Caco-2 (cell line): ENCODE data around the gene ZNF80. TPM values are rescaled to one million over a fixed set of nuclear protein-coding genes. Genes with fewer than 3 reads are reported as not detected.

ENCODE experiments used
- BruUV-seq: library from RNA; stranded (reverse); fragments of 400-500 nt; replicated peaks from 2 replicates; lab custom pipeline; 2021; lab: Mats Ljungman, UMichigan
- CTCF ChIA-PET: fragments of 300-600 bp; sonication (Branson Sonifier 250); formaldehyde crosslinking; loops from one replicate; lab custom pipeline; 2022; ENCODE audit warnings: antibody characterized with exemption; lab: Charles Lee
- POLR2A ChIA-PET: fragments of 300-600 bp; sonication (Branson Sonifier 250); formaldehyde crosslinking; loops from one replicate; lab custom pipeline; 2022; ENCODE audit warnings: antibody characterized with exemption; lab: Charles Lee
- DNase-seq, 2 experiments: peaks; one replicate each; pipeline versions ENCODE4 v3.0.0 to v3.0.0-alpha.2; 2020 to 2022
- H3K27me3 ChIP-seq: replicated peaks from 2 replicates; pipeline ENCODE4 v1.6.0; 2011; ENCODE audit warnings: low read length; ENCODE audit not compliant: control insufficient read depth, insufficient read depth
- H3K36me3 ChIP-seq: 2 replicates; pipeline ENCODE4 v1.5.1; 2011; ENCODE audit warnings: low read length; ENCODE audit not compliant: control insufficient read depth, insufficient read depth
- H3K4me1 ChIP-seq: fragments of 250-450 bp; sonication (Bioruptor Pico); 2 replicates; pipeline ENCODE4 v1.5.1; 2020; ENCODE audit warnings: mild to moderate bottlenecking
- H3K4me3 ChIP-seq: 2 replicates; pipeline ENCODE4 v1.5.1; 2011; ENCODE audit warnings: low read depth, mild to moderate bottlenecking, control low read depth, low read length
- H3K9me3 ChIP-seq: fragments of 250-450 bp; sonication (Bioruptor Pico); 2 replicates; pipeline ENCODE4 v1.5.1; 2020; ENCODE audit warnings: mild to moderate bottlenecking, moderate library complexity
- H3K27ac Mint-ChIP-seq: one replicate; pipeline ENCODE4 v1.8.0; 2022; ENCODE audit warnings: mixed read lengths; ENCODE audit not compliant: unreplicated experiment
- H3K27me3 Mint-ChIP-seq: one replicate; pipeline ENCODE4 v1.8.0; 2022; ENCODE audit warnings: mixed read lengths; ENCODE audit not compliant: insufficient read depth, unreplicated experiment
- H3K36me3 Mint-ChIP-seq: one replicate; pipeline ENCODE4 v1.8.0; 2022; ENCODE audit warnings: mild to moderate bottlenecking, mixed read lengths; ENCODE audit not compliant: insufficient read depth, unreplicated experiment
- H3K4me1 Mint-ChIP-seq: one replicate; pipeline ENCODE4 v1.8.0; 2022; ENCODE audit warnings: low read depth, mixed read lengths; ENCODE audit not compliant: unreplicated experiment
- H3K4me3 Mint-ChIP-seq: one replicate; pipeline ENCODE4 v1.8.0; 2022; ENCODE audit warnings: mild to moderate bottlenecking, moderate library complexity, mixed read lengths; ENCODE audit not compliant: unreplicated experiment
- H3K9me3 Mint-ChIP-seq: one replicate; pipeline ENCODE4 v1.8.0; 2022; ENCODE audit warnings: mixed read lengths; ENCODE audit not compliant: unreplicated experiment
- CTCF ChIP-seq, 2 experiments: fragments of 200-600 bp in 1 of 2; IDR thresholded peaks; 1 replicate in 1 of 2; 2 replicates in 1 of 2; pipeline versions ENCODE4 v1.5.1 to v1.8.0; 2011 to 2022; ENCODE audit warnings: antibody characterized with exemption in 1 of 2, control low read depth in 1 of 2, inconsistent platforms in 1 of 2, low read depth in 1 of 2, low read length in 1 of 2, mild to moderate bottlenecking in 1 of 2, moderate library complexity in 1 of 2; ENCODE audit not compliant: insufficient read depth in 1 of 2, severe bottlenecking in 1 of 2, unreplicated experiment in 1 of 2
- intact Hi-C: fragments of 100-400 bp; cut with micrococcal nuclease; formaldehyde crosslinking; loops from one replicate; pipeline ENCODE4 v1.10.0; 2022; ENCODE audit not compliant: unreplicated experiment
- total RNA-seq: library from RNA; stranded (reverse); gene quantifications from 2 replicates; pipeline ENCODE4 v1.2.3, GENCODE V29; 2022

Gene ZNF80
- total RNA-seq, 1 experiment from 2014 or later: not detected

GRCh38 chr3:114259566-114259965 is 22.2 kb upstream of the ZNF80 start:
- Histone ChIP-seq H3K27me3 (no peaks in the 10 kb centered on the region), H3K36me3 (no peaks in the 10 kb centered on the region), H3K9me3 (no peaks in the 10 kb centered on the region), H3K4me3 (no peak overlapping the region), H3K4me1 (no peaks in the 10 kb centered on the region)
- Mint-ChIP-seq H3K4me3 (no peak overlapping the region), H3K4me1 (no peaks in the 10 kb centered on the region), H3K36me3 (no peaks in the 10 kb centered on the region), H3K9me3 (peaks cover 7% of the 10 kb centered on the region), H3K27ac (no peak overlapping the region), H3K27me3 (peaks cover 14% of the 10 kb centered on the region)
- CTCF ChIA-PET: no interaction called here
- POLR2A ChIA-PET: no interaction called here
- no TSS peak for BruUV-seq
- DNase-seq: no peak
- intact Hi-C loops: no loop called here
- TF ChIP-seq CTCF (IDR thresholded peaks at IDR 0.05; ENCODE audit: insufficient read depth in 1 of 2, low read depth in 1 of 2, low read length in 1 of 2, severe bottlenecking in 1 of 2, unreplicated experiment in 1 of 2): no peak

GRCh38 chr3:114253505-114253904 is 16.1 kb upstream of the ZNF80 start:
- Mint-ChIP-seq H3K27me3 (peaks cover 20% of the 10 kb centered on the region), H3K4me1 (no peaks in the 10 kb centered on the region), H3K9me3 (no peaks in the 10 kb centered on the region), H3K36me3 (no peaks in the 10 kb centered on the region), H3K4me3 (no peak overlapping the region), H3K27ac (no peak overlapping the region)
- CTCF ChIA-PET: no interaction called here
- no peak for DNase-seq
- Histone ChIP-seq H3K36me3 (no peaks in the 10 kb centered on the region), H3K27me3 (no peaks in the 10 kb centered on the region), H3K4me1 (no peaks in the 10 kb centered on the region), H3K4me3 (no peak overlapping the region), H3K9me3 (no peaks in the 10 kb centered on the region)
- intact Hi-C loops: no loop called here
- POLR2A ChIA-PET: no interaction called here
- no peak for TF ChIP-seq CTCF (IDR thresholded peaks at IDR 0.05; ENCODE audit: insufficient read depth in 1 of 2, low read depth in 1 of 2, low read length in 1 of 2, severe bottlenecking in 1 of 2, unreplicated experiment in 1 of 2)
- BruUV-seq: no TSS peak

GRCh38 chr3:114252954-114253353 is 15.6 kb upstream of the ZNF80 start:
- CTCF ChIA-PET: no interaction called here

More at GRCh38 chr3:114252954-114253353, 15.6 kb upstream of the ZNF80 start:
- Mint-ChIP-seq H3K4me3 (no peak overlapping the region), H3K4me1 (no peaks in the 10 kb centered on the region), H3K36me3 (no peaks in the 10 kb centered on the region), H3K9me3 (no peaks in the 10 kb centered on the region), H3K27me3 (peaks cover 20% of the 10 kb centered on the region), H3K27ac (no peak overlapping the region)
- no peaks in the 10 kb centered on the region for H3K27me3 ChIP-seq
- no peaks in the 10 kb centered on the region for H3K36me3 ChIP-seq
- intact Hi-C loops: no loop called here
- H3K9me3 ChIP-seq: no peaks in the 10 kb centered on the region
- no peak for TF ChIP-seq CTCF (IDR thresholded peaks at IDR 0.05; ENCODE audit: insufficient read depth in 1 of 2, low read depth in 1 of 2, low read length in 1 of 2, severe bottlenecking in 1 of 2, unreplicated experiment in 1 of 2)
- no peaks in the 10 kb centered on the region for H3K4me1 ChIP-seq
- no TSS peak for BruUV-seq
- no peak for DNase-seq
- H3K4me3 ChIP-seq: no peak overlapping the region
- POLR2A ChIA-PET: no interaction called here
